GM12878 (cell line): Measurements from ENCODE around the gene FBXL15.

Experiments used
- BHLHE40 ChIP-seq, 2 experiments: fragments of 450-650 bp in 1 of 2; IDR thresholded peaks; 2 replicates each; pipeline ENCODE4 v1.6.1; 2011 to 2017; ENCODE audit warnings: low read depth in 2 of 2, borderline replicate concordance in 1 of 2, improper control_type of control experiment in 1 of 2, low read length in 1 of 2, mild to moderate bottlenecking in 1 of 2
- CHD2 ChIP-seq: IDR thresholded peaks from 2 replicates; pipeline ENCODE4 v1.6.1; 2011; ENCODE audit warnings: low read depth, low read length, improper control_type of control experiment, borderline replicate concordance
- CHD4 ChIP-seq: fragments of 200-600 bp; sonication (generic); IDR thresholded peaks from 2 replicates; pipeline ENCODE4 v1.6.1; 2016; ENCODE audit warnings: mild to moderate bottlenecking
- POLR2A ChIP-seq: IDR thresholded peaks from 2 replicates; pipeline ENCODE4 v1.6.1; 2011; ENCODE audit warnings: low read depth, mild to moderate bottlenecking, low read length
- SMC3 ChIP-seq: IDR thresholded peaks from 2 replicates; pipeline ENCODE4 v1.6.1; 2011; ENCODE audit warnings: low read length, improper control_type of control experiment, borderline replicate concordance
- STAT1 ChIP-seq: fragments of 450-650 bp; conservative IDR thresholded peaks from 2 replicates; pipeline ENCODE4 v1.6.1; 2014; ENCODE audit warnings: antibody characterized with exemption, mild to moderate bottlenecking
- YBX1 ChIP-seq: fragments of 450-650 bp; IDR thresholded peaks from 2 replicates; pipeline ENCODE4 v1.6.1; 2016; ENCODE audit warnings: antibody characterized with exemption
- ZNF622 ChIP-seq: fragments of 450-650 bp; IDR thresholded peaks from 2 replicates; pipeline ENCODE4 v1.6.1; 2017; ENCODE audit warnings: mild to moderate bottlenecking, inconsistent platforms
- TF ChIP-seq, protein P1 (sequence below), 3 experiments: IDR thresholded peaks in 2 of 3; conservative IDR thresholded peaks in 1 of 3; 2 replicates each; pipeline ENCODE4 v1.5.1; 2011; ENCODE audit warnings: low read depth in 3 of 3, low read length in 3 of 3, mild to moderate bottlenecking in 3 of 3, control low read depth in 2 of 3, moderate library complexity in 2 of 3, inconsistent platforms in 1 of 3, mixed read lengths in 1 of 3; ENCODE audit not compliant: control insufficient read depth in 2 of 3, insufficient read depth in 1 of 3; ENCODE audit errors: extremely low read depth in 1 of 3
- TF ChIP-seq, protein P2 (sequence below): fragments of 450-650 bp; IDR thresholded peaks from 2 replicates; pipeline ENCODE4 v1.6.1; 2014; ENCODE audit warnings: mild to moderate bottlenecking
- TF ChIP-seq, protein P3 (sequence below): IDR thresholded peaks from 2 replicates; pipeline ENCODE4 v1.6.1; 2012; ENCODE audit warnings: low read length, inconsistent platforms
- TF ChIP-seq, protein P4 (sequence below): IDR thresholded peaks from 2 replicates; pipeline ENCODE4 v1.6.1; 2011; ENCODE audit warnings: mild to moderate bottlenecking, low read depth, low read length, moderate library complexity; ENCODE audit not compliant: insufficient replicate concordance

DNA sequence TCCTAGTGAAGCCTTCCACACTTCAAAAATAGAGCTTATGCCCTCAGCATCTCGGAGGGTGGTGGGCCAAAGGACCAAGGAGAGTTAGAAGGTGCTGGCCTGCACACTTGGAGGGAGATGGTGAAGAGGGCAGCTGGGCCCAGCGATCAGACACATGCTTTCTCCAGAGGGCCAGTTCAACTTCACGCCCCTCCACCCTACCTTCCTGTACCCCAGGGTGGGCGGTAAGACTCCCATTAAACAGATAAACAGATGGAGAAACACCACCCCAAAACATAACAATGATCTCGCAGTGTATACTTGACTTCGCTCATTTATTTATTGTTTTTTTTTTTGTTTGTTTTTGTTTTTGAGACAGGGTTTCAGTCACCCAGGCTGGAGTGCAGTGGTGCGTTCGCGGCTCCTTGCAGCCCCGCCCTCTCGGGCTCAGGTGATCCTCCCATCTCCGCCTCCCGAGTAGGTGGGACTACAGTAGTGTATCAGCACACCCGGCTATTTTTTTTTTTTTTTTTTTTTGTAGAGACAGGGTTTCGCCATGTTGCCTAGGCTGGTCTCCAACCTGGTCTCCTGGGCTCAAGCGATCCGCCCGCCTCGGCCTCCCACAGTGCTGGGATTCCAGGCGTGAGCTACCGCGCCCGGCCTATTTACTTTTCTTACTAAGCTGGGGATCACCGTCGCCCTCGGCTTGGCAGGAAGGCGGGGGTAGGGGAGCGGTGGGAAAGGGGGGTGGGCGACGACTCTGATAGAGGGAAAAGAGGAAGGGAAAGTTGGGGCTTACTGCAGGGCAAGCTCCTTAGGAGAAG, 28.9 kb downstream of the FBXL15 start:
- TF ChIP-seq, protein P1, sequence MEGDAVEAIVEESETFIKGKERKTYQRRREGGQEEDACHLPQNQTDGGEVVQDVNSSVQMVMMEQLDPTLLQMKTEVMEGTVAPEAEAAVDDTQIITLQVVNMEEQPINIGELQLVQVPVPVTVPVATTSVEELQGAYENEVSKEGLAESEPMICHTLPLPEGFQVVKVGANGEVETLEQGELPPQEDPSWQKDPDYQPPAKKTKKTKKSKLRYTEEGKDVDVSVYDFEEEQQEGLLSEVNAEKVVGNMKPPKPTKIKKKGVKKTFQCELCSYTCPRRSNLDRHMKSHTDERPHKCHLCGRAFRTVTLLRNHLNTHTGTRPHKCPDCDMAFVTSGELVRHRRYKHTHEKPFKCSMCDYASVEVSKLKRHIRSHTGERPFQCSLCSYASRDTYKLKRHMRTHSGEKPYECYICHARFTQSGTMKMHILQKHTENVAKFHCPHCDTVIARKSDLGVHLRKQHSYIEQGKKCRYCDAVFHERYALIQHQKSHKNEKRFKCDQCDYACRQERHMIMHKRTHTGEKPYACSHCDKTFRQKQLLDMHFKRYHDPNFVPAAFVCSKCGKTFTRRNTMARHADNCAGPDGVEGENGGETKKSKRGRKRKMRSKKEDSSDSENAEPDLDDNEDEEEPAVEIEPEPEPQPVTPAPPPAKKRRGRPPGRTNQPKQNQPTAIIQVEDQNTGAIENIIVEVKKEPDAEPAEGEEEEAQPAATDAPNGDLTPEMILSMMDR (IDR thresholded peaks at IDR 0.05 in 2 of 3, conservative IDR thresholded peaks at IDR 0.05 in 1 of 3; ENCODE audit: control insufficient read depth in 2 of 3, extremely low read depth in 1 of 3, insufficient read depth in 1 of 3, low read depth in 3 of 3, low read length in 3 of 3), result no peak
- TF ChIP-seq, protein P2, sequence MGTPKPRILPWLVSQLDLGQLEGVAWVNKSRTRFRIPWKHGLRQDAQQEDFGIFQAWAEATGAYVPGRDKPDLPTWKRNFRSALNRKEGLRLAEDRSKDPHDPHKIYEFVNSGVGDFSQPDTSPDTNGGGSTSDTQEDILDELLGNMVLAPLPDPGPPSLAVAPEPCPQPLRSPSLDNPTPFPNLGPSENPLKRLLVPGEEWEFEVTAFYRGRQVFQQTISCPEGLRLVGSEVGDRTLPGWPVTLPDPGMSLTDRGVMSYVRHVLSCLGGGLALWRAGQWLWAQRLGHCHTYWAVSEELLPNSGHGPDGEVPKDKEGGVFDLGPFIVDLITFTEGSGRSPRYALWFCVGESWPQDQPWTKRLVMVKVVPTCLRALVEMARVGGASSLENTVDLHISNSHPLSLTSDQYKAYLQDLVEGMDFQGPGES, result no peak
- TF ChIP-seq BHLHE40 (IDR thresholded peaks at IDR 0.05; ENCODE audit: borderline replicate concordance in 1 of 2, low read depth in 2 of 2, low read length in 1 of 2) (0 out of 4 replicates have a peak, but pooled peaks of 1 of the 2 experiments have one; percentile 38), STAT1 (no peak), CHD2 (no peak), ZNF622 (no peak), POLR2A (no peak), CHD4 (no peak), SMC3 (no peak), YBX1 (no peak)
- TF ChIP-seq, protein P3, sequence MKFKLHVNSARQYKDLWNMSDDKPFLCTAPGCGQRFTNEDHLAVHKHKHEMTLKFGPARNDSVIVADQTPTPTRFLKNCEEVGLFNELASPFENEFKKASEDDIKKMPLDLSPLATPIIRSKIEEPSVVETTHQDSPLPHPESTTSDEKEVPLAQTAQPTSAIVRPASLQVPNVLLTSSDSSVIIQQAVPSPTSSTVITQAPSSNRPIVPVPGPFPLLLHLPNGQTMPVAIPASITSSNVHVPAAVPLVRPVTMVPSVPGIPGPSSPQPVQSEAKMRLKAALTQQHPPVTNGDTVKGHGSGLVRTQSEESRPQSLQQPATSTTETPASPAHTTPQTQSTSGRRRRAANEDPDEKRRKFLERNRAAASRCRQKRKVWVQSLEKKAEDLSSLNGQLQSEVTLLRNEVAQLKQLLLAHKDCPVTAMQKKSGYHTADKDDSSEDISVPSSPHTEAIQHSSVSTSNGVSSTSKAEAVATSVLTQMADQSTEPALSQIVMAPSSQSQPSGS, result no peak
- TF ChIP-seq, protein P4, sequence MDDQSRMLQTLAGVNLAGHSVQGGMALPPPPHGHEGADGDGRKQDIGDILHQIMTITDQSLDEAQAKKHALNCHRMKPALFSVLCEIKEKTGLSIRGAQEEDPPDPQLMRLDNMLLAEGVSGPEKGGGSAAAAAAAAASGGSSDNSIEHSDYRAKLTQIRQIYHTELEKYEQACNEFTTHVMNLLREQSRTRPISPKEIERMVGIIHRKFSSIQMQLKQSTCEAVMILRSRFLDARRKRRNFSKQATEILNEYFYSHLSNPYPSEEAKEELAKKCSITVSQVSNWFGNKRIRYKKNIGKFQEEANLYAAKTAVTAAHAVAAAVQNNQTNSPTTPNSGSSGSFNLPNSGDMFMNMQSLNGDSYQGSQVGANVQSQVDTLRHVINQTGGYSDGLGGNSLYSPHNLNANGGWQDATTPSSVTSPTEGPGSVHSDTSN, result no peak
